ENCODE data around the gene UNC79. TPM values are rescaled to one million over a fixed set of nuclear protein-coding genes. Genes with fewer than 3 reads are reported as not detected.

The UNC79 gene
- total RNA-seq, 1 experiment from 2014 or later, result not detected

- intact Hi-C loops (cut with micrococcal nuclease), result no loop called here
- Histone ChIP-seq H3K9ac (ENCODE audit: low read length) (no peak overlapping the region), H3K9me2 (replicated peaks; ENCODE audit: low read length) (no peaks in the 10 kb centered on the region), H3K9me3 (ENCODE audit: low read length) (no peaks in the 10 kb centered on the region), H3K27ac (ENCODE audit: low read length) (no peak overlapping the region), H2AFZ (ENCODE audit: low read length) (no peak overlapping the region), H3K4me2 (ENCODE audit: low read length) (no peak overlapping the region), H3K27me3 (ENCODE audit: low read length) (peaks cover 63% of the 10 kb centered on the region), H3K79me2 (ENCODE audit: low read length) (no peaks in the 10 kb centered on the region), H3F3A (ENCODE audit: low read length, unreplicated experiment) (no peaks in the 10 kb centered on the region), H3K4me1 (ENCODE audit: insufficient read depth, low read length) (peaks cover 3% of the 10 kb centered on the region; the same call in 1 of the 2 replicates), H4K20me1 (ENCODE audit: low read length) (no peaks in the 10 kb centered on the region), H3K36me3 (ENCODE audit: low read depth, low read length) (no peaks in the 10 kb centered on the region), H3K4me3 (ENCODE audit: low read length) (no peak overlapping the region)
- no TSS peak for BruUV-seq (replicated peaks)
- ChIA-PET CTCF (no interaction called here), POLR2A (ENCODE audit: unreplicated experiment) (no interaction called here)
- ATAC-seq (no peak), DNase-seq (no peak)
- TF ChIP-seq EZH2 (IDR thresholded peaks at IDR 0.05; ENCODE audit: low read length, unreplicated experiment), result no peak
- no peak for TF ChIP-seq CTCF (conservative IDR thresholded peaks at IDR 0.05; ENCODE audit: low read depth, low read length)
- no peak for TF ChIP-seq EZH2phosphoT487 (IDR thresholded peaks at IDR 0.05; ENCODE audit: borderline replicate concordance, low read length)
These were observed 257.5 kb downstream of the UNC79 start for GRCh38 chr14:93688239-93688666.

GRCh38 chr14:93688820-93689219, 258.1 kb downstream of the UNC79 start:
- Histone ChIP-seq H3K9me2 (replicated peaks; ENCODE audit: low read length) (no peaks in the 10 kb centered on the region), H3K27me3 (ENCODE audit: low read length) (peaks cover 62% of the 10 kb centered on the region), H3K4me2 (ENCODE audit: low read length) (no peak overlapping the region), H3K27ac (ENCODE audit: low read length) (no peak overlapping the region), H4K20me1 (ENCODE audit: low read length) (no peaks in the 10 kb centered on the region), H3K9ac (ENCODE audit: low read length) (no peak overlapping the region), H3K4me1 (ENCODE audit: insufficient read depth, low read length) (peaks cover 3% of the 10 kb centered on the region; the same call in 1 of the 2 replicates), H3K36me3 (ENCODE audit: low read depth, low read length) (no peaks in the 10 kb centered on the region), H2AFZ (ENCODE audit: low read length) (no peak overlapping the region), H3K79me2 (ENCODE audit: low read length) (no peaks in the 10 kb centered on the region), H3K9me3 (ENCODE audit: low read length) (no peaks in the 10 kb centered on the region), H3K4me3 (ENCODE audit: low read length) (no peak overlapping the region), H3F3A (ENCODE audit: low read length, unreplicated experiment) (no peaks in the 10 kb centered on the region)
- ChIA-PET POLR2A (ENCODE audit: unreplicated experiment) (no interaction called here), CTCF (no interaction called here)
- ATAC-seq (no peak), DNase-seq (no peak)
- BruUV-seq (replicated peaks), result no TSS peak
- TF ChIP-seq EZH2phosphoT487 (IDR thresholded peaks at IDR 0.05; ENCODE audit: borderline replicate concordance, low read length) (no peak), CTCF (conservative IDR thresholded peaks at IDR 0.05; ENCODE audit: low read depth, low read length) (no peak), EZH2 (IDR thresholded peaks at IDR 0.05; ENCODE audit: low read length, unreplicated experiment) (no peak)
- intact Hi-C loops (cut with micrococcal nuclease), result no loop called here

- Histone ChIP-seq H3K79me2 (ENCODE audit: low read length) (no peaks in the 10 kb centered on the region), H2AFZ (ENCODE audit: low read length) (no peak overlapping the region), H3F3A (ENCODE audit: low read length, unreplicated experiment) (no peaks in the 10 kb centered on the region), H3K36me3 (ENCODE audit: low read depth, low read length) (no peaks in the 10 kb centered on the region), H4K20me1 (ENCODE audit: low read length) (no peaks in the 10 kb centered on the region), H3K27me3 (ENCODE audit: low read length) (peaks cover 58% of the 10 kb centered on the region), H3K4me1 (ENCODE audit: insufficient read depth, low read length) (peaks cover 3% of the 10 kb centered on the region; the same call in 1 of the 2 replicates), H3K27ac (ENCODE audit: low read length) (no peak overlapping the region), H3K9ac (ENCODE audit: low read length) (no peak overlapping the region), H3K9me2 (replicated peaks; ENCODE audit: low read length) (no peaks in the 10 kb centered on the region), H3K4me2 (ENCODE audit: low read length) (no peak overlapping the region), H3K9me3 (ENCODE audit: low read length) (no peaks in the 10 kb centered on the region), H3K4me3 (ENCODE audit: low read length) (no peak overlapping the region)
- CTCF ChIA-PET, result no interaction called here
- ATAC-seq (no peak), DNase-seq (no peak)
- POLR2A ChIA-PET (ENCODE audit: unreplicated experiment), result no interaction called here
- intact Hi-C loops (cut with micrococcal nuclease), result no loop called here
- TF ChIP-seq EZH2phosphoT487 (IDR thresholded peaks at IDR 0.05; ENCODE audit: borderline replicate concordance, low read length) (no peak), CTCF (conservative IDR thresholded peaks at IDR 0.05; ENCODE audit: low read depth, low read length) (no peak), EZH2 (IDR thresholded peaks at IDR 0.05; ENCODE audit: low read length, unreplicated experiment) (no peak)
- no TSS peak for BruUV-seq (replicated peaks)
These were observed 259.4 kb downstream of the UNC79 start for GRCh38 chr14:93690146-93690545.

Measured in PC-3 (cell line).